Fibroblast of mammary gland (primary cell): ENCODE results near the gene PLEKHS1.
A peak's percentile ranks its signal among the peaks of the same experiment; 100 is the strongest.

Source experiments
- DNase-seq: peaks from one replicate; pipeline ENCODE4 v3.0.0-alpha.2; 2010; ENCODE audit warnings: low read depth
- H3K4me3 ChIP-seq: 2 replicates; pipeline ENCODE4 v1.5.1; 2011; ENCODE audit warnings: low read depth, mild to moderate bottlenecking, low read length, moderate library complexity; ENCODE audit not compliant: control insufficient read depth
- CTCF ChIP-seq: conservative IDR thresholded peaks from 2 replicates; pipeline ENCODE4 v1.5.1; 2011; ENCODE audit warnings: low read depth, low read length, inconsistent platforms; ENCODE audit not compliant: control insufficient read depth, insufficient read depth

The PLEKHS1 gene

GRCh38 chr10:113782367-113782766, 30.9 kb downstream of the PLEKHS1 start:
- H3K4me3 ChIP-seq = no peak overlapping the region
- no peak for TF ChIP-seq CTCF
- DNase-seq = no peak

- H3K4me3 ChIP-seq = no peak overlapping the region
Measured at GRCh38 chr10:113782986-113783704, 31.7 kb downstream of the PLEKHS1 start.

GRCh38 chr10:113788604-113789083, 37.2 kb downstream of the PLEKHS1 start:
- H3K4me3 ChIP-seq = no peak overlapping the region
- no peak for TF ChIP-seq CTCF
- DNase-seq = peak; percentile 99

More at GRCh38 chr10:113782986-113783704, 31.7 kb downstream of the PLEKHS1 start:
- no peak for TF ChIP-seq CTCF
- DNase-seq = no peak

GRCh38 chr10:113791691-113792090, 40.2 kb downstream of the PLEKHS1 start:
- H3K4me3 ChIP-seq = no peak overlapping the region
- TF ChIP-seq CTCF = no peak
- no peak for DNase-seq

GRCh38 chr10:113801569-113801968, 50.1 kb downstream of the PLEKHS1 start:
- no peak for DNase-seq
- H3K4me3 ChIP-seq = no peak overlapping the region
- TF ChIP-seq CTCF = no peak

- no peak overlapping the region for H3K4me3 ChIP-seq
- DNase-seq = no peak
- no peak for TF ChIP-seq CTCF
Measured at GRCh38 chr10:113802997-113803396, 51.5 kb downstream of the PLEKHS1 start.

GRCh38 chr10:113806503-113806902, 55.0 kb downstream of the PLEKHS1 start:
- no peak for DNase-seq
- TF ChIP-seq CTCF = no peak

More at GRCh38 chr10:113806503-113806902, 55.0 kb downstream of the PLEKHS1 start:
- H3K4me3 ChIP-seq = no peak overlapping the region
